H54 (cell line): ENCODE measurements around the gene FBH1.
A peak's percentile ranks its signal among the peaks of the same experiment; 100 is the strongest.
"Not testable (repeated sequence)": the region's sequence is repeated elsewhere in the genome, so short reads cannot be mapped to it uniquely, and the experiment has no call there.

Source experiments
- DNase-seq: peaks from one replicate; pipeline ENCODE4 v3.0.0; 2011; ENCODE audit warnings: low spot score, mixed read lengths; ENCODE audit not compliant: insufficient read length
- FAIRE-seq: peaks from 3 replicates; lab custom pipeline; 2011; peaks lifted over from hg19 to GRCh38; lab: Jason Lieb, UNC
- POLR2A ChIP-seq: IDR thresholded peaks from 2 replicates; pipeline ENCODE4 v1.6.1; 2011; ENCODE audit warnings: low read depth, mild to moderate bottlenecking, low read length

Gene FBH1

DNA sequence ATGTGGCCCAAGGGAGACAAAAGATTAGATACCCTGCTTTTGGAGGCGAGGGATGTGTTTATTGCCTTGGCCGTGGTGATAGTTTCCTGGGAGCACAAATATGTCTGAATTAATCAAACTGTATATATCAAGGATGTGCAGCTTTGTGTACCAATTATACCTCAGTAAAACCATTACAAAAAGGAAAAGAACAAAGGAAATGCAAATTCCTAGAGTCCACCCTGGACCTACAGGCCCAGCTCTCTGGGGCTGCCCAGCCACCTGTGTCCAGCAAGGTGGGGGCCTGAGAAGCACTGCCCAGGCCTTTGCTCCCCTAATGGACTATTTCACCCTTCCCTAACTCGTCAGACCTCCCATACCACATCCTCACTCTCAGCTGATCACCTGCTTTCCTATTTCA is 20.9 kb upstream of the FBH1 start:
- no peak for TF ChIP-seq POLR2A
- DNase-seq (no peak), FAIRE-seq (no peak)

DNA sequence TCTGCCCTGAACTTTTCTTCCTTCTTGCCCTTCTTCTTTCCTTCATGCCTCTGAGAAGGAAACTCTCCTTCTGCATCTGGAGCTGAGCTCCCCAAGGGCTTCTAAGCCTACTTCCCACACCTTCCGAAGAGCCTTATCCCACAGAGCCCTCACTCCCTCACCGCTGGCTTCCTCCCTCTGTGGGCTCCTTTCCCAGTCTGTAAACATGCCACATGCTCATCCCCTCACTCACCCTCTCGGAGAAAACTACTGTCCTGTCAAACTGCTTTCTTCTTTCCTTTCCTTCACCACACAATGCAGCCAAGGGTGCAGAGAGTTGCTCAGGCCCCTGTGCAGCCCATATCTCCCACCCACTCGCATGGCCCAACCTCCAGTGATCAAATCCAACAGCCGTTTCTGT is 18.4 kb upstream of the FBH1 start:
- no peak for TF ChIP-seq POLR2A
- no peak for FAIRE-seq
- no peak for DNase-seq

DNA sequence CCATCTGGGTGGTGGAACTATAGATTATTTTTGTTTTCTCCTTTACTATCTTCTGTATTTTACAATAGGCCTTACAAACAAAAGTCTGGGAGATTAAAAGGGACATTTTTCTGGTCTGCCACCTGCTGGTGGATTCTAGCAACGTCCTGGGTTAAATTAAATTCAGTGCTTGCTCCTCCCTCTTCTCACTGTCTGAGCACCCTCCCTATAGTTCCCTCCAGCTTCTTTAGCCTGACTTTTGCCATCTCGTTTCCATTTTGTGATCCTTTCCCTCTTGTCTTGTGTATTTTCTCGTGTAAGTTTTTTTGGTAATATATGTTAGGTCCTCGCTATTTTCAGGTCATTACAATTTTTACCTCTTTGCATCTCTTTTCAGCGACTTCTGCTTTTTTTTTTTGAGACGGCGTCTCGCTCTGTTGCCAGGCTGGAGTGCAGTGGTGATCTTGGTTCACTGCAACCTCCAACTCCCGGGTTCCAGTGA is 16.5 kb upstream of the FBH1 start:
- TF ChIP-seq POLR2A: no peak
- FAIRE-seq (no peak), DNase-seq (peak; percentile 33)

DNA sequence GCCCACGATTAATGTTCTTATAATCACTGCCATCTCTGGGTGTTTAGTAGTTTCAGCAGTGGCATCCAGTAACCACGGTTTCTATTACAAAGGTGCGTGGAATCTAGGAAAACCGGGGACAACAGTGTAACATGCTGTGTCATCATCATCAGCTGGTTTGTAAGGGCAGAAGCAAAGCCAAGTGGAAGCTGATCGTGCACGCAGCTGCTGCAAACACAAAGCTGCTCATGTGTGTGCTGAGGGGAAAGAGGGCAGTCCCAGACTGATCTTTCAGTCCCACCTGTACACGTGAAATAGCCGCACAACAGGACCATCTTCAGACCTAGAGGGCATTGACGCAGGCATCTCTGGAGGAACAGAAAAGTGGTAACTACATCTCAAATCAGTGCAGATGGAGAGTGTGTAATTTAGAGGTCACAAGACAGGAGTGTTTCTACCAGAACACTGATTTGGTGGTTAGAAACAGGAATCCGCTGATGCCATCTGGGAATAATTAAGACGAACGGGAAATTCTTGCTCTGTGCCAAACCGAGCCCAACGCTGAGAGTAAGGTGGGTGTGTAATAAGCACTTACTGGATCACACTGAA is 13.8 kb upstream of the FBH1 start:
- DNase-seq (no peak), FAIRE-seq (no peak)
- TF ChIP-seq POLR2A: no peak

DNA sequence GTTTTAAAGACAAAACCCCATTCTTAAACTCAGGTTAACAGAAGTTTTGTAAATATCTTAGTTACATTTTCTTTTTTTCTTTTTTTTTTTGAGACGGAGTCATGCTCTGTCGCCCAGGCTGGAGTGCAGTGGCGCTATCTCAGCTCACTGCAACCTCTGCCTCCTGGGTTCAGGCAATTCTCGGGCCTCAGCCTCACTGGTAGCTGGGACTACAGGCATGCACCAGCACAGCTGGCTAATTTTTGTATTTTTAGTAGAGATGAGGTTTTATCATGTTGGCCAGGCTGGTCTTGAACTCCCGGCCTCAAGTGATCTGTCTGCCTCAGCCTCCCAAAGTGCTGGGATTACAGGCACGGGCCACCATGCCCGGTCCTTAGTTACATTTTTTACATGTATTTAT is 13.0 kb upstream of the FBH1 start:
- not testable (repeated sequence) for DNase-seq, FAIRE-seq

DNA sequence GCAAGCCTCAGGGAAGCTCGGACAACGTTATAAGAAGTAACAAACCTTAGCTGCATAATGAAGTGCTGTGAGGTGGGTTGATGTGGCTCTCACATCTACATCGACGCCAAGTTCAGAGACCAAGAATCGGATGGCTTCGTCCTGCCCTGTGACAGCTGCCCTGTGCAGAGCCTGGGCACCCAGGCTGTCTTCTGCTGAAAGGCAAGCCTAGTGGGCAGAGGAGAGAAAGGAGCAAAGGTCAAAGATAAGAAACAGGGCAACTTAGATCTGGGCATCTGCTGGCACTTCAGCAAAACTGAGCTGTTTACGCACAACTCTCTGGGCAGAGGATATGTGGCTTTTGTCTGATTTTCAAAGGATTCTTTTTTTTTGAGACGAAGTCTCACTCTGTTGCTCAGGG is 7.1 kb upstream of the FBH1 start:
- DNase-seq: no peak
- no peak for FAIRE-seq

DNA sequence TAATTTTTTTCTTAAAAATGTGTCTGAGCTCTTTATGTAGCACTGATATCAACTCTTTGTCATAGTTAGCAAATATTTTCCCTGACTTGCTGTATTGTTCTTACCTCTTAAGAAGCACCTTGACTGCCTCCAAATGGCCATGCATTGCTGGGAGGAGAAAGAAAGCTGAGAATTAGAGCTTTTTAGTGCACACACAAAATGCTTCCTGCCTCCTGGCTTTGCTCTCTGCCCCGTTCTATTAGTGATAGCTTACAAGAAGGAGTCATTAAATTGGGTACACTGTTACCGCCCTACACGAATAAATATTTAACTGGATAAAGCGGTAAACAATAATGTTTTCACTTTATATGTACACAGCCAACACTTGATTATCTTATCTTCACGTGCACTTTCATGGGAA is 4.4 kb upstream of the FBH1 start:
- TF ChIP-seq POLR2A: no peak
- DNase-seq (no peak), FAIRE-seq (no peak)

More for the DNA sequence above, 7.1 kb upstream of the FBH1 start:
- no peak for TF ChIP-seq POLR2A

DNA sequence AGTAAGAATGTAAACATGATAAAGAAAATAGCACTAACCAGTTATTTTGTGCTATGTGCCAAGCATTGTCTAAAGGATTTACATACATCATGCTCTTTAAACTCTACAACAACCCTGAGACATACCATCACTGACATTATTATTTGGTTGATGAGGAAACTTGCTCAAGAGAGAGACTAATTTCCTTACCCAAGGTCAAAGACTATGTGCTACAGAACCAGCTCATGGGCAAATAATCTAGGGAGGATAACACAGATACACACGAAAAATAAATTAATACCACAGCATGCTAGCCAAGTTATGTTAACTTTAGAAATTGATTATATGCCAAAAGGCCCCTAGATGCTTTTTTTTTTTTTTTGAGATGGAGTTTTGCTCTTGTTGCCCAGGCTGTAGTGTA is 3.0 kb upstream of the FBH1 start:
- DNase-seq (no peak), FAIRE-seq (no peak)
- TF ChIP-seq POLR2A: no peak

DNA sequence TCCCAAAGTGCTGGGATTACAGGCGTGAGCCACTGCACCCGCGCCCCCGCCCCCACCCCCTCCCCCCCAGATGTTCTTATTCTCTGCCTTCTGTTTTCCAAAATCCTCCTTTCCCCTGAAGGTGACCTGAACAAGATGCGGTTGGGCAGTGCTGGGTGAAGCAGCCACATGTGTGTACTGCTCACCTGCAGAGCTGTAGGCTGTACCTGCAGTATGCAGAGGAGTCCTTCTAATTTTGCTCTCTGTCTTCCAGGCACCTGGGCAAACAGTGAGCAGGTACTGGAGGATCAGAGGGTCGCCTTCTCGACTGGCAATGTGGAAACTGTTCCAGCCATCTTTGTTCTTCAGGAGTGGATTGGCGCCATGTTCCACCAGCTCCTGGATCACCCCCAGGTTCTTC is 2.4 kb upstream of the FBH1 start:
- FAIRE-seq (no peak), DNase-seq (no peak)
- no peak for TF ChIP-seq POLR2A

DNA sequence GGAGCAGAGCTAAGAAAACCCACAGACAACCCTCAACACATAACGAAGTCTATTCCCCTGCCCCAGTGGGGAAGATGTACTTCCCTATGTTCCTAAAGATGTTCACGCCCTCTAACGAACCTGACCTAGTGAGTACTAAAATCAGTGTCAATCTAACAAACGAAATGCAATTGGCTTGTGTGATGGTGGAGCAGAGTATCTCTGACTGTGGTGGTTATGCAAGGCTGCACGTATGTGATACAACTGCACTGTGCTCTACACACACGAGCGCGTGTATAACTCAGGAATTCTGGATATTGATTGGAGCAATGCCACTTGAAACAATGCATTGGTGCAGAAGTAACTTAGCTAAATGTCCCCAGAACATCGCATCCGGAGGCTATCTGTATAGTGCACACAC is 1.7 kb upstream of the FBH1 start:
- TF ChIP-seq POLR2A: no peak
- FAIRE-seq (no peak), DNase-seq (no peak)

DNA sequence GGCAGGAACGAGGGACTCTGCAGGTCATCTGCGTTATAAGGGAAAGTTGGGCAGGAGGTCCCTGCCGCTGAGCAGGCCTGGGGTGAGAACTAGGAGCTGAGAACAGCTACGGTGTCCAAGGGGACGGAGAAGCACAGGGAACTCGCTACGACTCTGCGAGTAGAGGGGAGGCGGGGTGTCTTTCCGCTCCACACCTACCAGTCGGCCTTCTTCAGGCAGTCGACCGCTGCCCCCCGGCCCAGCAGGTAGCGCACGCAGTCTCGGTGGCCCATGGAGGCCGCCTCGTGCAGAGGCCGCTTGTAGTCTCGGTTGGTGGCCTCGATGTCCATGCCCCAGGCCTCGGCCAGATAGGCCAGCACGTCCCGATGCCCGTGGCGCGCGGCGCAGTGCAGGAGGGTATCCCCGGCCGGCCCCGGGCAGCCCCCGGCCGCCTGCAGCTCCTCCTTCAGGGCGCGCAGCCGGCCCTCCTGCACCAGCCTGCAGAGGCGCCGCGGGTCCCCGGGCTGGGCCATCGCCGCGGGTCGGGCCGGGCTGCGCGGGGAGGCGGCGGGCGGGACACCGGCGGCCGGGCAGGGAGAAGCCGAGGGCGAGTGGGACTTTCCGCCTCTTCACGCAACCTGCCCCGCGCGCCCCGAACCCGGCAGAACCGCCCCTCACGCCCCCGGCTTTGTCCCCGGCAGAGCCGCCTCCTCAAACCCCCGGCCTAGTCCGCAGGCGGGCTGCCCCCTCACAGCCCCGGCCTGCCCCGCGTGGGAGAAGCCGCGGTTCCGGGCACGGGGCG is 1.0 kb upstream of the FBH1 start:
- no peak for TF ChIP-seq POLR2A
- DNase-seq (no peak), FAIRE-seq (no peak)

DNA sequence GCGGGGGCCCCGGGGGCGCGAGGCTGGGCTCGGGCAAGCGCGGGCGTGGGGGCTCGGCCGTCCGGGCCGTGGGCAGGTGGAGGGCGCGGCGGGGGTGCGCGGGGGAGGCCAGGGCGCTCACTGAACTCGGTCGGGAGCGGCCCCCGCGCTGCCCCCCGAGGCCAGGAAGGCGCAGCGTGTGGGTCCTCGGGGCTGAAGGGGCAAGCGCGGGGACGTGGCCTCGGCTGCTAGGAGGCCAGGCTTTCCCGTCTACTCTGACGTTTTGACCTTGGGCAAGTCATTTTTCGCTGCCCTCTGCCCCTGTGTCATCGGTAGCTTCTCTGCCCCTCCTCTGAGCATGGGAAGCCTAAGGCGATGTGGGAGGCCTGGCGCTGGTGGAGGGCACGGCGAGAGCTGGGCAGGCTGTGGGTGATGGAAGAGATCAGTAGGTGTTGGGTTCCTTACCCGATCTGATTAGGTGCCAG is 441 bp downstream of the FBH1 start:
- no peak for FAIRE-seq
- no peak for TF ChIP-seq POLR2A

DNA sequence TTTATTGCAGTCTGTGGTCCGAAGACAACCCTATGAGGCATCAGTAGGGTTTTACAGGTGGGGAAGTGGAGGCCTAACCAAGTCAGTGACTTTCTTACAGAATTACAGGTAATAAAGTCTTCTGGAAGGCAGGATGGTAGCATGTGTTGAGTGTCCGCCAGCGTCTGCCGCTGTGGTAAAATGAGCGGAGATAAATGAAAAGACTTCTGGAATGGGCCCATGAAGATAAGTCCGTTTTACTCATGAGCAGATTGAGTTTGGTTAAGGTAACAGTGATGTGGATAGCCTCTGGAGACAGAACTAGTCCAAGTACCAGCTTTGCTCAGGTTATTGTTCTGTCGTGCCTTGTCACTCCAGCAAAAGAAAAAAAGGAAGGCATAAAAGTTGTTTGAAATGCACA is 966 bp downstream of the FBH1 start:
- TF ChIP-seq POLR2A: no peak
- DNase-seq (no peak), FAIRE-seq (no peak)

More for the DNA sequence above, 441 bp downstream of the FBH1 start:
- DNase-seq: peak; percentile 20

DNA sequence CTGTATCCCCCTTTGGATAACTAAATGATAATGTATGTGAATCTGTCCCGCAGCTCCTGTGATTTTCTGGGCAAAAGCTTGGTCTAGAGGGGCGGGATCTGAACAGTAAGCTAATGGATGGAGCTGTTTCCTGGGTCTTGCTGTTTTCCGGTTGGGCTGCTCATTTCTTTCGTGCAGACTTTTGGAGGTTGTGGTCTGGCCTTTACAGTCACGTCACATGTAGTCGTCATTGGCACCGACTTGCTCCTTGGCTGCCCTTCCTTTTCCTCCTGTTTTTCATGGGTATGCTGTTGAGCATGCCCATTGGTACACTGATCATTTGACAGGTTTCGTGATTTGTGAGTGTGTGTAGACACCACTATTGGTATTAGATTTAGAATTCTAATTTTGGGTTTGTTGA is 2.0 kb downstream of the FBH1 start:
- DNase-seq: no peak
- no peak for TF ChIP-seq POLR2A

DNA sequence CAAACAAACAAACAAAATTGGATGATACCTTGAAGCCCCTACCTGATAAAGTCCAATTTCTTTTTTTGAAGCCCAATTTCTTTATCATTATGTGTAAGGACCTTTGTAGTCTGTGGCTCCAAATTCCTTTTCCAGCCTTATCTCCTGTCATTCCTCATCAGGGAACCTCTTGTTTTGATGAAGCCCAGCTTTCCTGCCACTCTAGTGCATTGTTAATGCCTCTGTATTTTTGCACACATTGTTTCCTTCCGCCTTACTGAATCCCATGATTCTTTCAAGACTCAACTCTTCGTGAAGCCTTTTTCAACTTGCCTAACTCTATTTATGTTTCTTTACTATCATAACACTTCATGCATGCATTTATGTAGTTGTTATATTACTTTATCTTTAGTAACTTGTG is 3.3 kb downstream of the FBH1 start:
- DNase-seq (no peak), FAIRE-seq (no peak)
- TF ChIP-seq POLR2A: no peak

More for the DNA sequence above, 2.0 kb downstream of the FBH1 start:
- FAIRE-seq: no peak
